Ishikawa (cell line): Measurements from ENCODE around the gene CHAT.

Experiments used
- EGR1 ChIP-seq: IDR thresholded peaks from 2 replicates; pipeline ENCODE4 v1.6.1; 2012
- EP300 ChIP-seq: IDR thresholded peaks from 2 replicates; pipeline ENCODE4 v1.6.1; 2012; ENCODE audit warnings: borderline replicate concordance

DNA sequence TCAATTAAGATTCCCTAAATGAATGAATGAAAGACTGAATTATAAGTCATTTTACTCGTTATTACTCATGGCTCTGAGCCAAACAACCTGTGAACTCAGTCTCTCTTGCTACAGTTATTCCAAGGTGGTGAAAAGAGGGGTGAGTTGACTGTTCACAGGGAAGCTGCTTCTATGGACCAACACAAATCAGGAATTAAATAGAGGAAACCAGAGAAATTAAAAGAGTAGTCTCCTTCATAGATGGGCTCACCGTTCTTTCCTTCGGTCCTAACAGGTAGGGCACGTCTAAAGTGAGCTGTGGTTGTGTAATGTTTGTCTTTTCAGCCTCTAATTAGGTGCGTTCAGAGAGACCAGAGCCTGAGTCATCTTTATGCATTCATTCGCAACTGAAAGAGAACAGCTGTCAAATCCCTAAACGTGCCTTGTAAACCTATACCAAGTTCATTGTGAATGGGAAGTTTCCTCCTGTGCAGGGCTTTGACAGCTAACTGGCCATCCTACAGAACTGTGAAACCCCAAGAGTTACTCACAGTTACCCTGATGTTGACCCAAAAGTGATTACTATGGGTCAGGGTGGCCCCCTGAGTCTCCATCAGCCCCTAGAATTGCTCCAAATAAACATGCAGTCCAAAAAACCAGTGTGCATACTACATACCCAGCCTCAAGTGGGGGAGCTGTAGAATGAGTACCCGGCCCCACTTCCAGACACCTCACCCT lies 47.5 kb downstream of the CHAT start:
- no peak for TF ChIP-seq EGR1
- TF ChIP-seq EP300 = no peak
